Mammary epithelial cell (primary cell): ENCODE results near the gene GJB3.

Experiments used
- CTCF ChIP-seq, 2 donors: IDR thresholded peaks in 1 of 2; conservative IDR thresholded peaks in 1 of 2; 2 replicates each; pipeline ENCODE4 v1.5.1; 2011 to 2012; ENCODE audit warnings: inconsistent platforms in 2 of 2, low read length in 2 of 2, mild to moderate bottlenecking in 2 of 2, control low read depth in 1 of 2, low read depth in 1 of 2; ENCODE audit not compliant: insufficient read depth in 1 of 2; ENCODE audit errors: extremely low read depth in 1 of 2
- EZH2 ChIP-seq: IDR thresholded peaks from 2 replicates; pipeline ENCODE4 v1.6.1; 2012; ENCODE audit warnings: low read length, inconsistent platforms, borderline replicate concordance

DNA sequence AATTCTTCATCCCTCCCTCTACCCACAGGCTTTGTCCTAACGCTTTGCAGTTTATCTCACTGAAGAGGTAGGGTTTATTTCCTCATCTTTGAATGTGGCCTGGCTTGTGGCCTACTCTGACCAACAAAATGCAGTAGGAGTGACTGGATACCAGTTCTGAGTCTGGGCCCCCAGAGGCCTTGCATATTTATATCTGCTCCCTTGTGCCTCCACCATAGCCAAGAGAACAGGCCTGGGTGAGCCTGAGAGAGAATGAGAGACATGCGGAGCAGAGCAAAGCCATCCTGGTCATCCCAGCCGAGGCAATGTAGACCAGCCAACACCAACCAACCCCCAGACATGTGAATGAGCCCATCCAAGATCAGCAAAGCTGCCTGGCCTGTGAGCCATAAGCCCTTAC lies 48.2 kb downstream of the GJB3 start:
- TF ChIP-seq CTCF (conservative IDR thresholded peaks at IDR 0.05 in 1 of 2, IDR thresholded peaks at IDR 0.05 in 1 of 2; ENCODE audit: extremely low read depth in 1 of 2, insufficient read depth in 1 of 2, low read depth in 1 of 2, low read length in 2 of 2) (no peak), EZH2 (no peak)
